Spleen (tissue), 3 donors: ENCODE data around the gene CCDC89.
"Not testable (repeated sequence)": the region's sequence is repeated elsewhere in the genome, so short reads cannot be mapped to it uniquely, and the experiment has no call there.

ENCODE experiments used
- POLR2A ChIP-seq, 3 donors: fragments of 450-650 bp; IDR thresholded peaks; one replicate each; pipeline ENCODE4 v1.5.1; 2017; ENCODE audit warnings: antibody characterized with exemption in 3 of 3, mild to moderate bottlenecking in 1 of 3
- POLR2AphosphoS5 ChIP-seq, 3 donors: sonication (generic); formaldehyde crosslinking; IDR thresholded peaks; one replicate each; pipeline ENCODE4 v1.5.1; 2017; ENCODE audit warnings: antibody characterized with exemption in 3 of 3

- not testable (repeated sequence) for TF ChIP-seq POLR2A (IDR thresholded peaks at IDR 0.05)
- TF ChIP-seq POLR2AphosphoS5 (IDR thresholded peaks at IDR 0.05): peak in 2 of 3 donors; percentile 14 to 18
These were observed 31.7 kb downstream of the CCDC89 start for GRCh38 chr11:85654343-85654742.
